Right cardiac atrium (tissue), 5 donors: ENCODE measurements around the gene SNTG2. TPM values are rescaled to one million over a fixed set of nuclear protein-coding genes. Genes with fewer than 3 reads are reported as not detected.
A peak's percentile ranks its signal among the peaks of the same experiment; 100 is the strongest.

Source experiments
- ATAC-seq, 2 donors: fragments of 200-7000 bp; cut with Tn5 transposase; one replicate each; pipeline versions ENCODE4 v1.8.0 to v1.9.1; 2020; ENCODE audit warnings: moderate library complexity in 2 of 2, mild to moderate bottlenecking in 1 of 2
- DNase-seq, 3 donors: peaks; one replicate each; pipeline ENCODE4 v3.0.0-alpha.2; 2020
- H3K27ac ChIP-seq: one replicate; pipeline ENCODE4 v1.5.1; 2013; ENCODE audit warnings: mild to moderate bottlenecking, low read length, control low read depth, moderate library complexity
- H3K27me3 ChIP-seq: one replicate; pipeline ENCODE4 v1.6.1; 2013; ENCODE audit not compliant: control insufficient read depth, insufficient read depth
- H3K4me1 ChIP-seq: one replicate; pipeline ENCODE4 v1.6.1; 2013; ENCODE audit warnings: low read length; ENCODE audit not compliant: control insufficient read depth, insufficient read depth
- H3K4me3 ChIP-seq: one replicate; pipeline ENCODE4 v1.5.1; 2013; ENCODE audit warnings: low read length, control low read depth
- H3K9me3 ChIP-seq: one replicate; pipeline ENCODE4 v1.6.1; 2013; ENCODE audit warnings: low read length; ENCODE audit not compliant: control insufficient read depth
- WGBS: extraction: QIAGEN DNeasy Blood & Tissue Kit; methylation state at CpG from one replicate; pipeline ENCODE4 v1.1.7; 2013; 5-methylcytosine and 5-hydroxymethylcytosine counted together
- intact Hi-C, 4 donors: fragments of 100-400 bp; cut with DNase I; formaldehyde crosslinking; loops; one replicate each; pipeline versions ENCODE4 v1.11.0 to v1.14.0; 2022 to 2023
- polyA plus RNA-seq: library from polyadenylated mRNA; stranded (reverse); fragments of 200-250 nt; gene quantifications from one replicate; pipeline ENCODE4 v1.2.3, GENCODE V29; 2013
- total RNA-seq, 4 donors: library from RNA; stranded (reverse); fragmentation: NEBNext Ultra II Directional; extraction: Animal tissue kit (Norgen Biotek cat#: 25700); gene quantifications; one replicate each; pipeline ENCODE4 v1.2.1, GENCODE V29; 2021
- donor health status: healthy with polysubstance abuse.
- donor health status: DM: no; HTN: yes; CAD: no.
- donor health status: DM: no; HTN: no; CAD: no.
- donor health status: DM: no; HTN: yes; CAD: no; lungs with severe emphysema.
- donor health status: DM: yes; HTN: yes; CAD: no.

Gene SNTG2
- total and polyA plus RNA-seq, 5 donors = 0.34 to 2.0 (median 0.93) TPM; not detected in 1

- Histone ChIP-seq H3K4me1 (no peaks in the 10 kb centered on the region), H3K9me3 (no peaks in the 10 kb centered on the region), H3K27ac (no peak overlapping the region), H3K27me3 (no peaks in the 10 kb centered on the region), H3K4me3 (no peak overlapping the region)
- intact Hi-C loops = no loop called here
- DNase-seq = no peak
- 88% methylated on average over 2 of the region's 2 CpGs for WGBS
- no peak for ATAC-seq
Measured at GRCh38 chr2:1363367-1363766, 412.7 kb downstream of the SNTG2 start.

GRCh38 chr2:1366546-1367134 lies 416.0 kb downstream of the SNTG2 start:
- DNase-seq = peak; percentile 45 to 85 (median 83)
- peak; percentile 18 to 50 for ATAC-seq
- Histone ChIP-seq H3K9me3 (no peaks in the 10 kb centered on the region), H3K4me3 (no peak overlapping the region), H3K4me1 (no peaks in the 10 kb centered on the region), H3K27me3 (no peaks in the 10 kb centered on the region), H3K27ac (no peak overlapping the region)
- intact Hi-C loops = no loop called here
- WGBS = 71% methylated on average over 20 of the region's 20 CpGs

- no peak for ATAC-seq
- Histone ChIP-seq H3K9me3 (no peaks in the 10 kb centered on the region), H3K4me3 (no peak overlapping the region), H3K4me1 (no peaks in the 10 kb centered on the region), H3K27ac (no peak overlapping the region), H3K27me3 (no peaks in the 10 kb centered on the region)
- WGBS = 68% methylated on average over 9 of the region's 9 CpGs
- no peak for DNase-seq
- intact Hi-C loops = no loop called here
Measured at GRCh38 chr2:1367601-1368000, 417.0 kb downstream of the SNTG2 start.

GRCh38 chr2:1369905-1370304 lies 419.3 kb downstream of the SNTG2 start:
- DNase-seq (no peak), ATAC-seq (no peak)
- H3K27ac ChIP-seq = no peak overlapping the region
- no peaks in the 10 kb centered on the region for H3K9me3 ChIP-seq
- intact Hi-C loops = no loop called here
- WGBS = 88% methylated on average over 10 of the region's 10 CpGs
- no peaks in the 10 kb centered on the region for H3K27me3 ChIP-seq
- no peak overlapping the region for H3K4me3 ChIP-seq
- no peaks in the 10 kb centered on the region for H3K4me1 ChIP-seq

- no peak for ATAC-seq
- WGBS = 54% methylated on average over 4 of the region's 4 CpGs
Measured at GRCh38 chr2:1370461-1370860, 419.8 kb downstream of the SNTG2 start.

GRCh38 chr2:1371082-1371481 lies 420.4 kb downstream of the SNTG2 start:
- H3K27me3 ChIP-seq = no peaks in the 10 kb centered on the region
- DNase-seq (no peak), ATAC-seq (peak in 1 of 2 donors; percentile 20)
- 77% methylated on average over 11 of the region's 11 CpGs for WGBS
- intact Hi-C loops = no loop called here
- H3K27ac ChIP-seq = no peak overlapping the region
- no peaks in the 10 kb centered on the region for H3K4me1 ChIP-seq
- H3K9me3 ChIP-seq = no peaks in the 10 kb centered on the region
- H3K4me3 ChIP-seq = no peak overlapping the region

More at GRCh38 chr2:1370461-1370860, 419.8 kb downstream of the SNTG2 start:
- Histone ChIP-seq H3K27ac (no peak overlapping the region), H3K9me3 (no peaks in the 10 kb centered on the region), H3K27me3 (no peaks in the 10 kb centered on the region), H3K4me1 (no peaks in the 10 kb centered on the region), H3K4me3 (no peak overlapping the region)
- intact Hi-C loops = no loop called here
- no peak for DNase-seq

- no peaks in the 10 kb centered on the region for H3K4me1 ChIP-seq
- no peaks in the 10 kb centered on the region for H3K27me3 ChIP-seq
- no peak for DNase-seq
- no peak for ATAC-seq
- H3K4me3 ChIP-seq = no peak overlapping the region
- intact Hi-C loops = no loop called here
- WGBS = 77% methylated on average over 12 of the region's 12 CpGs
- H3K27ac ChIP-seq = no peak overlapping the region
- no peaks in the 10 kb centered on the region for H3K9me3 ChIP-seq
Measured at GRCh38 chr2:1373830-1374229, 423.2 kb downstream of the SNTG2 start.

GRCh38 chr2:1374287-1374686 lies 423.6 kb downstream of the SNTG2 start:
- Histone ChIP-seq H3K9me3 (no peaks in the 10 kb centered on the region), H3K27me3 (no peaks in the 10 kb centered on the region), H3K27ac (no peak overlapping the region), H3K4me3 (peak overlapping the region; percentile 15), H3K4me1 (no peaks in the 10 kb centered on the region)
- 76% methylated on average over 11 of the region's 11 CpGs for WGBS
- no peak for DNase-seq
- ATAC-seq = no peak
- intact Hi-C loops = no loop called here

GRCh38 chr2:1375794-1376193 lies 425.1 kb downstream of the SNTG2 start:
- Histone ChIP-seq H3K9me3 (no peaks in the 10 kb centered on the region), H3K27ac (no peak overlapping the region), H3K4me1 (no peaks in the 10 kb centered on the region), H3K4me3 (no peak overlapping the region), H3K27me3 (no peaks in the 10 kb centered on the region)
- DNase-seq (no peak), ATAC-seq (no peak)
- intact Hi-C loops = no loop called here
- WGBS = 86% methylated on average over 14 of the region's 14 CpGs

- no peaks in the 10 kb centered on the region for H3K27me3 ChIP-seq
- no peaks in the 10 kb centered on the region for H3K4me1 ChIP-seq
- no peak overlapping the region for H3K27ac ChIP-seq
- intact Hi-C loops = no loop called here
- no peaks in the 10 kb centered on the region for H3K9me3 ChIP-seq
- 87% methylated on average over 6 of the region's 6 CpGs for WGBS
- ATAC-seq (no peak), DNase-seq (no peak)
- H3K4me3 ChIP-seq = no peak overlapping the region
Measured at GRCh38 chr2:1377473-1377872, 426.8 kb downstream of the SNTG2 start.

- Histone ChIP-seq H3K9me3 (no peaks in the 10 kb centered on the region), H3K4me3 (no peak overlapping the region), H3K27me3 (no peaks in the 10 kb centered on the region), H3K27ac (no peak overlapping the region), H3K4me1 (no peaks in the 10 kb centered on the region)
- ATAC-seq (no peak), DNase-seq (no peak)
- intact Hi-C loops = no loop called here
- WGBS = 89% methylated on average over 17 of the region's 17 CpGs
Measured at GRCh38 chr2:1378456-1379150, 428.0 kb downstream of the SNTG2 start.
